22Rv1 (cell line): ENCODE data around the gene ODAD3.
"Not testable (repeated sequence)": the region's sequence is repeated elsewhere in the genome, so short reads cannot be mapped to it uniquely, and the experiment has no call there.

ENCODE experiments used
- H3K27ac ChIP-seq: fragments of 450-650 bp; 2 replicates; pipeline ENCODE4 v1.5.1; 2017
- CTCF ChIP-seq: fragments of 450-650 bp; IDR thresholded peaks from 2 replicates; pipeline ENCODE4 v1.5.1; 2017; ENCODE audit warnings: mild to moderate bottlenecking
- ZFX ChIP-seq: fragments of 450-650 bp; IDR thresholded peaks from 2 replicates; pipeline ENCODE4 v1.6.1; 2017; ENCODE audit warnings: antibody characterized with exemption, borderline replicate concordance

Gene ODAD3

GRCh38 chr19:11446271-11446651, 11.3 kb upstream of the ODAD3 start:
- no peak overlapping the region for H3K27ac ChIP-seq
- TF ChIP-seq CTCF (no peak), ZFX (no peak)

GRCh38 chr19:11445141-11445540, 10.2 kb upstream of the ODAD3 start:
- no peak for TF ChIP-seq CTCF
- H3K27ac ChIP-seq, result no peak overlapping the region

- no peak for TF ChIP-seq ZFX
- TF ChIP-seq CTCF, result no peak
- H3K27ac ChIP-seq, result no peak overlapping the region
These were observed 9.1 kb upstream of the ODAD3 start for GRCh38 chr19:11444059-11444458.

GRCh38 chr19:11437955-11438354, 3.0 kb upstream of the ODAD3 start:
- H3K27ac ChIP-seq, result no peak overlapping the region
- no peak for TF ChIP-seq ZFX
- TF ChIP-seq CTCF, result no peak

- no peak for TF ChIP-seq ZFX
- no peak for TF ChIP-seq CTCF
- peak overlapping the region; percentile 66 for H3K27ac ChIP-seq
These were observed 952 bp upstream of the ODAD3 start for GRCh38 chr19:11435833-11436313.

- peak overlapping the region; percentile 66 for H3K27ac ChIP-seq
- no peak for TF ChIP-seq ZFX
- no peak for TF ChIP-seq CTCF
These were observed 241 bp downstream of the ODAD3 start for GRCh38 chr19:11434703-11435056.

- H3K27ac ChIP-seq, result not testable (repeated sequence)
These were observed 1.4 kb downstream of the ODAD3 start for GRCh38 chr19:11433526-11433925.

GRCh38 chr19:11426656-11427055, 8.3 kb downstream of the ODAD3 start:
- TF ChIP-seq ZFX (no peak), CTCF (no peak)
- no peak overlapping the region for H3K27ac ChIP-seq
